Measurements from ENCODE around the gene PDCL3.

The PDCL3 gene

DNA sequence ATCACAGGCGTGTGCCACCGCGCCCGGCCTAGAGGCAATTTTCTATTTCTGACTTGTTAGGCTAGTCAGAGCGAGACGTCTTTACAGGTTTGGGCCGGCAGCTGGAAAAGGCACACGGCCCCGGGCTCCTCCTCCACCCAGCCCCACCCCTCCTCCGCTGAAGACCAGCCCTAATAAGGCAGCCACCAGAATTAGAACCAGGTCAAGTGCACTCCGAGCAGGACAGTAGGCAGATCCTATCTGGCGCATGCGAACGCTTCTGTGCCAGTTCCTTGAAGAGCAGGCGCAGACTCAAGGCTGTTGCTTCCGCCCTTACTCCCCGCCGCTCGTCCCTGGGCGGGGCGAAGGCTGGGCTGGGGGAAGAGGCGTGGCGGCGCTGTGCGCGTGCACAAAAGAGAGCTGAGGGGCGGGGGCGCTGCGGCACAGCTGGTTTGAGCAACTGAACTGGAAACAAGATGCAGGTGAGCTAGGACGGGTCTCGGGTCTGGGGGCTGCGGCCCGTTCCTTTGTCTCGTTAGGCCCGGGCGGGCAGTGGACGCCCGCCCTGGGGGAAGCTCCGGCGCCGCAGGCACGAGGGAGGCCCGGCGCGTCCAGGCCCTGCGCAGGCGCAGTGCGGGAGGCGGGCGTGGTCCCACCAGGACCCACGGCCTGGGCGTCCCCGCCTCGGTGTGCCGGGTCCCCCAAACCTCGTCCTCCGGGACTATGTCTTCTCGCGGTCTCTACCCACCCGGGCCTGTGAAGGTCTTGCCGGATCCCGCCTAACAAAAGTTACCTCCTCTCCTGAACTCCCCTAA is at the start of gene PDCL3:
TSS of gene PDCL3 (plus strand) at position 381 of the 794 bp plus-strand sequence. CDS start at position 456, 75 bp downstream.
- DNase-seq (ENCODE audit: low read depth), result peak; percentile 99

- DNase-seq (ENCODE audit: low read depth), result no peak
These were observed 49.1 kb upstream of the PDCL3 start for GRCh38 chr2:100513650-100514049.

GRCh38 chr2:100517556-100517955 is 45.2 kb upstream of the PDCL3 start:
- DNase-seq (ENCODE audit: low read depth), result no peak

DNA sequence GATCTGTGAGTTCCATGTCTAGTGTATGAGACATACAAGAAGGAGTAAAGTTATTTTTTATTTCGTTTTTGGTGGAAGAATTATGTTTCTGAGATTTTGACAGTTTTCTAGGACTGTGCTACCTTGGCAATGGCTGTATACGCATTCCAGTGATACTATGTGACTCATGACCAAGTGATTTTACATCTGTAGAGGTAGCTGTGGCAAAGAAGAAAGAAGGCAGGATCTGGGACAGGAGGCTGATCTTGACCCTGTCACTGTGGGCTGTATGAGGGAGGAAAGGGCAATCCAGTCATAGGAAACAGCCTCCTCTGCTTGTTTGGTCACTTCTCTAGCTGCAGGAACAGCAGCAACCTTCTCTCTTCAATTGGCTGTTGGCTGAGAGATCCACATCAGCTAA is 44.0 kb upstream of the PDCL3 start:
- peak; percentile 30 for DNase-seq (ENCODE audit: low read depth)

DNA sequence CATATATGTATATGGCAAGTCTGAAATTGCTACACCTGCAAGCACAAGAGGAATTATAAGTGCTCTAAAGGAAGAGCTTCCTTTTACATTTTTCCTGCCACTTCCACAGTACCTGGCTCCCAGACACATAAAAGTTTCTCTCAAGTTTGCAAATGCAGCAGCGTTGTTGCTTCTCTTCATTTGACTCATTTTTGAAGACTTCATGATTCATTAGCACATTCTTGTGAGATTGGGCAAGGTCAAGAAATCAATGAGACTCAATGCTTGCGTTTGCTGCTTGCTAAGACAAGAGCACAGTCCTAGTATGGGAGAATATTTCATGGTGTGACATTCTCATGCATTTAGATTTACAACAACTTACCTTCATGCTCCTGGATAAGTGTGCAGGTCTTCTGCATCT is 42.6 kb upstream of the PDCL3 start:
- peak; percentile 57 for DNase-seq (ENCODE audit: low read depth)

DNA sequence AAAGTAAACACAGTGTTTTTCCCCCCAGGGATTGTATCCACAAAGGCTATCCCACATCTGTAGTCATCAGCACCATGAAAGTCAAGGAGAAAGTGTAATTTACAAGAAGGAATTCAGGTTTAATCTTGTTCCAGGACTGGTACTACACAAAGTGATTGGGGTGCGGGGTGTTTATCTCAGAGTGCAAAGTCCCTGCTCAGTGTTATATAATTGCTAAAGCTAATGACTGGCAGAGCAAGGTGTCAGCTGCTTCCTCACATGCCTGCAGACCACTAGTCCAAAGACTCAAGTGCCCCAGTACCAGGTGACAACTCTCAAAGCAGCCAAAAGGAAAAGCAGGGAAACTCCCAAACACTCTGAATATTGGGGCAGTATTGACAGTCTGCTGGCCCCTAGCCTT is 40.4 kb upstream of the PDCL3 start:
- no peak for DNase-seq (ENCODE audit: low read depth)

DNA sequence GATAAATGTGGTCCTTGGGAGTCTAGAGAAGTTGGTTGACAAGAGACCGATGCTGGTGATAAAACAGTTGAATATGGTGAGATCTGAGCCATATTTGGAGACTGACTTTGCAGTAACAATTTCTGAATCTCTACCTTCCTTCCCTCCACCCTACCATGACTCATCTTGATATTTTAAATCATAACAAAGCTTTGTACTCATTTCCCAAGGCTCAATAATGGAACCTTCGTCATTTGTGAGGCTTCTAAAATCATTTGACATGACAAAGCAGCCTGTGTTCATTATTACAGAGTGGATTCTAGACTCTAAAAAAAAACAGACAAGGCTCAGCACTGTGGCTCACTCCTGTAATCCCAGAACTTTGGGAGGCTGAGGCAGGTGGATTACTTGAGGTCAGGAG is 38.5 kb upstream of the PDCL3 start:
- peak; percentile 58 for DNase-seq (ENCODE audit: low read depth)

- no peak for DNase-seq (ENCODE audit: low read depth)
These were observed 35.9 kb upstream of the PDCL3 start for GRCh38 chr2:100526868-100527267.

DNA sequence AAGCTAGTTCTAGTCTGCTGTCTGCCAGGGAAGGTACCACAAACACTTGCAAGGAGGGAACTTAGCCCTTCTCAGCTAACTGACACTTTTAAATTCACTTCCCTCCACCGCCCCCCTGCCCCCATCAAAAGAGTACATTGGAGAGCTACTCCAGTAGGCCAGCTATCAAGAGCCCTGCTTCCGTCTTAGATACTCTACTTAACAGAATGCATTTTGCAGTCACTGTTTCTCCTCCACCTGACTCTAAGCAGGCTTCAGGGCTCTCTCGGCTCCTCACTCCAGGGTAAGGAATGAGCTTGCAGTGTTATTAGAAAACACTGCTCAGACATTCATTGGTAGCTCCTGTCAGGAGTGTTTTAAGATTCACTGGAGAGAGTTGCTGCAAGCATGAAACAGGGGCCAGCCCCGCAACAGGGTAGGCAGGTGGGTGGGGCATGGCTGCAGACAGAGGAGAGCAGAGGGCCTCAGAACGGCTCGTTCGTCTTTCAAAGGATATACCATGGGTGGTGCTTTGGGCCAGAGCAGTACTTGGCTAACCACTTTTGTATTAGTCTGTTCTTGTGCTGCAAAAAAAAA is 35.3 kb upstream of the PDCL3 start:
- no peak for DNase-seq (ENCODE audit: low read depth)

DNA sequence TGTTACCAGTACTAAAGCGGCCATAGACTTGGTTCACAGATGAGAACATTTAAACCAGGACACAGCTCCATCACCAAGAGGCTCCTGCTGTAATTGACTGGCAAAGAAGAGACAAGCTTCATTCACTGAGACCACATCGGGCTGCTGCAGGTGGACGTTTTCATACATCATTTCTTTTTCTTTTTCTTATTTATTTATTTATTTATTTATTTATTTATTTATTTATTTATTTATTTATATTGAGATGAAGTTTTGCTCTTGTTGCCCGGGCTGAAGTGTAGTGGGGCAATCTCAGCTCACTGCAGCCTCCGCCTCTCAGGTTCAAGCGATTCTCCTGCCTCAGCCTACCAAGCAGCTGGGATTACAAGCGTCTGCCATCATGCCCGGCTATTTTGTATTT is 33.6 kb upstream of the PDCL3 start:
- no peak for DNase-seq (ENCODE audit: low read depth)

- peak; percentile 33 for DNase-seq (ENCODE audit: low read depth)
These were observed 32.9 kb upstream of the PDCL3 start for GRCh38 chr2:100529900-100530299.

- no peak for DNase-seq (ENCODE audit: low read depth)
These were observed 26.9 kb upstream of the PDCL3 start for GRCh38 chr2:100535855-100536254.

- no peak for DNase-seq (ENCODE audit: low read depth)
These were observed 24.9 kb upstream of the PDCL3 start for GRCh38 chr2:100537918-100538317.

DNA sequence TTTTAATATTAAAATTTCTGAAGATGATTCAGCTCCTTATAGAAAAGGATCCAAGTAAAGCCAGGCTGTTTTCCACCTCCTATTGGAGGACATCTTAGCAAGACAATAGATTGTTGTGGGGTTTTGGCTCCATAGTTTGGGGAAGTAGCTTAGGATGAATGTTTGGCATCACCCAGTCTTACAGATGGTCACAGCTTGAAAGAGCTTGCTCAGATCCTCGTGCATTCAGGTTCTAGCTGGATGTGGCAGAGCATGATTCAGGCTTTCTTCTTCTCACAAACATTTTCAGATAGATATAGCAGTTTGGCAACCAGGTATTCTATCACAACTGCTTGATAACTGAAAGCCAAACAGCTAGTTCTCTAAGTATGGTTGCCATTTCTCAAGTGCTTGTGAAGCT is 23.6 kb upstream of the PDCL3 start:
- DNase-seq (ENCODE audit: low read depth), result no peak

- DNase-seq (ENCODE audit: low read depth), result no peak
These were observed 21.4 kb upstream of the PDCL3 start for GRCh38 chr2:100541404-100541803.

DNA sequence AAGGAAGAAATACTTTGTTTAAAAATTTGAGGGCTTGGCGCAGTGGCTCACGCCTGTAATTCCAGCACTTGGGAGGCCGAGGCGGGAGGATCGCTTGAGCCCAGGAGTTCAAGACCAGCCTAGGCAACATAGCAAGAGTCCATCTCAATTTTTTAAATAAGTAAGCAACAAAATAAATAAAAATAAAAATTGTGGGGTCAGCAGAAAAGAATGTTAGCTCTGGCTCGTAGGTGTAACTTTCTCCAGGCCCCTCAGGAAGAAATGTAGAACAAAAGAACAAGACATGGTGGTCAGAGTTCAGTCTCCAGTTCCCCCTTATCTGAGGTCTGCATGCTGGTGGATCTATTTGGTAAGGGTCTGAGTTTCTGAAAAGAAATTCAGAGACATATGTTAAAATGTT is 20.4 kb upstream of the PDCL3 start:
- DNase-seq (ENCODE audit: low read depth), result no peak

GRCh38 chr2:100544911-100545596 is 17.7 kb upstream of the PDCL3 start:
- no peak for DNase-seq (ENCODE audit: low read depth)

DNA sequence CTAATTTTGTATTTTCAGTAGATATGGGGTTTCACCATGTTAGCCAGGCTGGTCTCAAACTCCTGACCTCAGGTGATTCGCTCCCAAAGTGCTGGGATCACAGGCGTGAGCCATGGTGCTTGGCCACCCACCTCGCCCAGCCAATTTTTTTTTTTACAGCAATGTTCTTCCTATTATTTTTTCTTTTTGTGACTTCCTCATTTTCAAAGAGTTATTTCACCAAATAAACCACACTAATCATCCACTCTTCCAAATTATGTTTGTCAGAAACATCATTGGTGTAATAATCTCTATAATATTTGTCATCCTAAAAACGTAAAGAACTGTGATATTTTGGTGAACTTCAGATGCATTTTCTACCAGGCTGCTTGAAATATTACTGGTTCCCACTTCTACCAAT is 16.3 kb upstream of the PDCL3 start:
- DNase-seq (ENCODE audit: low read depth), result no peak

GRCh38 chr2:100548771-100549170 is 14.0 kb upstream of the PDCL3 start:
- DNase-seq (ENCODE audit: low read depth), result no peak

DNA sequence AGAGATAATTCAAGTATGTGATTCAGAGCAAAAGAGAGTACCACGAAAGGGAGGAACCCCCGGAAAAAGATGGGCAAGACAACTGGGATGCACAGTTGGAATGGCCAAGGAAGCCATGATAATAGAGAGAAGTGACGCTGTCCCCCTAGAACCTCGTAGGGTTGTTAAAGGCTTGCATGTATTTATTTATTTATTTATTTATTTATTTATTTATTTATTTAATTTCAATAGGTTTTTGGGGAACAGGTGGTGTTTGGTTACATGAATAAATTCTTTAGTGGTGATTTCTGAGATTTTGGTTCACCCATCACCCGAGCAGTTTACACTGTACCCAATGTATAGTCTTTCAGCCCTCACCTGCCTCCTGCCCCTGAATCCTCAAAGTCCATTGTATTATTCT is 11.5 kb upstream of the PDCL3 start:
- DNase-seq (ENCODE audit: low read depth), result no peak

DNA sequence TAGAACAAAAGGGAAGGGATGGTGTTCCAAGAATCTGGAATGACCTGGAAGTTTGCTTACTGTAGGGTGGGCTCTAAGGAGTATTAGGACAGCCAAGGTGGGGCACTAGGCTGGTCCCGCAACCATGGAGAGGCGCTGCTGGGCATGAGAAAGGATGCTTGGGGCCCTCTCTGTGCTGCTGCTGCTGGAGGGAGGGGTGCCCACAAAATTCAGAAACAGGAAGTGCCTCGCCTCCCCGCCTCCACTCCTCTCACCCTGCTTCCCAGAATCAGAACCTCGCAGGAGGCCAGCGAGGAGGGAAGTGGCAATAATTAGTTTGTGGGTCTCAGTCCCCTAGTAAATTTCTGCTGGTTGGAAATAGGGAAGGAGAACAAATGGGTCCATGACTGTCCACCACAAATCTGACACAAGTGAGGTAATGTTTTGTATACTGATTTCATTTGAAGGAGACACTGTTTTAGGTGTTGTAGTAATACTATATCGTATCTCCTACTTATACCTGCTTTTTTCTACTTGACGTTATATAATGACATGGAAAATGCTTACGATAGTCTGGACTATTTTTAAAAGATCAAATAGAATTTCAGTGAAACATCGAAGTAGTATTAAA is 7.9 kb upstream of the PDCL3 start:
- no peak for DNase-seq (ENCODE audit: low read depth)

DNA sequence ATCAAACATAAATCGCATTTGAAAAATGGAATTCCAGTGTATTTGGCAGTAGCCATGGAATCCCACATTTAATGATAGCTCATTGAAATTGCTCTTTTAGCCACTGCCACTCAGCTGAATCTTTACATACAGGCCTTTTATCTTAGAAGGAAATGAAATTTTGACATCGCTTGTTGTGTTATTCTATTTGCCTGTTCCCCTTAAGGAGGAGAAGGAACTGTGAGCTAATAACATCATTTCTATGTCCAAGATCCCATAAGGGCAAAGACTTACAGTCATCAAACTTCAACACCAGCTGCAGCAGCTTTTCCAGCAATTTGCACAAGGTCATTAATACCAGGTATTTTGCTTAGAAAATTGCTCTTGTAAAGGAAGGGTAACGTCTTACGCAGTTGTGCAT is 6.0 kb upstream of the PDCL3 start:
- DNase-seq (ENCODE audit: low read depth), result no peak
